NCI-H446 treated with DMSO at 0.1 percent for 48 hours (cell line): Measurements from ENCODE around the gene EPHA4.

Source experiments
- DNase-seq: peaks from one replicate; lab custom pipeline; 2025; lab: John Stamatoyannopoulos, UW

Gene EPHA4

DNA sequence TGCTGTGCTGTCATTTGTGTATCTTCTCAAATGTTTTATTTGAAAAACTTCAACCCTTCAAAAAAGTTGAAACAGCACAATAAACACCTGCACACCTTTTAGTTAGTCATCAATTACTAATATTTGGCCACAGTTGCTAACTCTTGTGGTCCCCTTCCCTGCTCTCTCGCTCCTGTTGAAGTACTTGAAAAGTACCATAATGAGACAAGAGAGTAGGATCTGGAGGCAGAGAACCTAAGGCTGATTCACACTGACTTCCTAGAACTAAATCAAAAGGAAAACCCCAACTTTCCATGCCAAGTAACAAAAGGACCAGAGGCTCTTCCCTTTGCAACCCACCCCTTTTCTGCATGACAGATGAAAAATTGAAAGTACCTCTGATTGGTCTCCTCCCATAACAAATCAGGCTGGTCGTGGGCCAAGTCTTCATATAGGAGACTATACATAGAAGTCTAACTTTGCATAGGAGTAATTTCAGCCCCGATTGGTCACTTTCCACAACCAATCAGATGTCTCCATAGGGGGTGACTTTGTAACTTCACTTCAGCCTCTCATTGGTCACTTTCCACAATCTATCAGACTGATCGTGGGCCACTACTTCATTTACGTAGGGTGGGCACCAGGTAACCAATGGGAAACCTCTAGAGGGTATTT lies 179.7 kb downstream of the EPHA4 start:
- DNase-seq: no peak

DNA sequence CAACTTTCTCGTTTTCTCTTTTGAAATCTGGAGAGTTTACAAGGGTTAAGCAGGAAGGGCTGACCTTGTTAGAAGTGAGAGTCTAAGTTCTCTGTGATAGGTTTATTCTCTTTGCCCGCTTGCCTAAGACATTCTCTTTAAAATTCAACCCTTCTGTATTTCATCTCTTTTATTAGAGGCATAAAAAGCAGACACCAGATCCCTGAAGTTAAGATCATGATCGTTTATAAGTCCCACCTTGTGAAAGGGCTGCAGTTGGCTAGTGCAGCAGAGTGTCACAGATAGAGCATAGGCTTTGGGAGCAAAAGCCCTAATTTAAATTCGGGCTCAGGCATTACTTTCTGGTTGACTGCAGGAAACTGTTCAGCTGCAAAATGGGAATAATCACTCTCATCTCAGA lies 181.2 kb downstream of the EPHA4 start:
- DNase-seq: no peak

DNA sequence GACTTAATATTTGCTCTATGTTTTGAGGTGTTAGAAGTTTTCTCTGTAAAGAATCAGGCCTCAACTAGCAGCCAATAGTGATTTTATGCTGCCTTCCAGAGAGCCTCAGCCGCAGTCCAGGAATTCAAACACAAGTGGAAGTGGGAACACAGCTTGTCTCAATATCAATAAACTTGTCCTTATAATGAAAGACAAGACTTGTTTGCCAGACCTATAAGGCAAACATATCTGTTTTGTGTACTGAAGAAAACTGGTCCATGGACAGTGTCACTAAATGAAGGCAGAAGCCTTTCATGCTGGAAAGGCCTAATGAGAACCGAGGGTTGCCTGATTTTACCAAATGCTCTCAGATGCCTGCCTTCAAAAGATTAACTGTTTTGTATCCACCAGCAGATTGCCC lies 182.2 kb downstream of the EPHA4 start:
- DNase-seq: no peak

DNA sequence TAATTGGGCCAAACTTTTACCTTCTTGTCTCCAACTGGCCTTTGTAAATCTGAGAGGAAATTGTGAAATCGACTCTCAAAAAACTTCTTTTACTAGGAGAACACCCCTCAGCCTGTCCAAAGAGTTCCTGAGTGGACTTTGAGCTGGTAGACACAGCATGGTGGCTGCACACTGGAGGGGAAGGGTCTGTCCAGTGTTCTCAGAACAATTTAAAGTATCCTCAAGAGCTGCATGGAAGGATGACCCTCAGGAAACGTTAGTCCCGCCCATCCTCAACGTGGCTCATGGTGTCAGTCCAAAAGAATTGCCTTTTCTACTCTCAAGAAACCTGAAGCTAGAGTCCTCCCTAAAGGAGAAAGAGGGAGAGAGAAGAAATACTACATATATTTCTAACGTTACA lies 182.7 kb downstream of the EPHA4 start:
- DNase-seq: no peak

DNA sequence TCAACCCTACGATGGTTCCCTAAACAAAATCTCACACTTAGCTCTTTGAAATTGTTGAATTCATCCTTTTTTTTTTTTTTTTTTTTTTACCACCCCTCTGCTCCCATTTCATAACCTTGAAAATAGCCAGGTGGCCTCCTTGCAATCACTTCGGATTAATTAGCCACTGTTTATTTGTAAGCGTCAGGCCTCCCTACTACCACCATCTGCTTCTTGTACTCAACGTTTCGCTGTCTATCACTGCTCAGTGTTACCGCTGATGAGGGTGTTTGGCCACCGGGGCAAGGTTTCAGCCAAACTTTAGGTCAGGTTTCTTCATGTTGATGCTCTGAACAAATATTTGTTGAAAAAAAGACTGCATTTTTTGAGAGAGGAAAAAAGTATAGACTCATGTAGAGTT lies 183.2 kb downstream of the EPHA4 start:
- peak; percentile 77 for DNase-seq

DNA sequence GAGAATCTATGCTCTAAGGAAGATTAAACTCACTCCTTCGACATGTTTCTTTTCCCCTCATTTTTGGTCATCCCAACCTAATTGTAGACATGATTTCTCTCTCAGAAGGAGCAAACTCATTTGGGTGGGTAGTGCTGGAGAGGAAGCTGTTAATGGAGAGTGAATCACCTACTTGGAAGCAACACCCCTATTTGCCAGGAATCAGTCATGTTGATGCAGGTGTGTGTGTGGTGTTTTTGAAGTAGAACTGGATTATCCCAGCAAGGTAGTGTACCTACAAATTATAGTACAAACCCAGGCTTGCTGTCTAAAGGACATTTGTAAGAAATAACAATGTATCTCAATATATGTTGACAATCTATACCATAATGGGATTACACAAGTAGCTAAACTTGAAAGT lies 186.4 kb downstream of the EPHA4 start:
- DNase-seq: no peak

DNA sequence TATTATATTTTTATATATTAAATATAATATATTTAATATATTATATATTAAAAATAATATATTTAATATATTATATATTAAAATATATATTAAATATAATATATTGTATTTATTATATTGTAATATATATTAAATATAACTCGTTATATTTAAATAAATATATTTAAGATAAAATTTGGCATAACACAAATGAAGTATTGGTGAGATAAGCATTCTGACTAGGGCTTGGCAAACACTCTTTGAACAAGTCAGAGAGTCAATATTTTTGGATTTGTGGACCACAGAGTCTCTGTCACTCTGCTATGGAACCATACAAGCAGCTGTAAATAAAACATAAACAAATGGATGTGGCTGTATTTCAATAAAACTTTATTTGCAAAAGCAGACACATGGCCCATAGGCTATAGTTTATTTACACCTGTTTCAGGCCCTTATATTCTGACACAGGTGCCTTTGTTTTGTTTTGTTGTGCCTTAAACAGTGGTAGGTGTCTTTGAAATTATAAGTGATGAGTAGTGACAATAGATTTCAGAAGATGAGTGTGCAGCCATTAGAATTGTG lies 190.1 kb downstream of the EPHA4 start:
- no peak for DNase-seq

DNA sequence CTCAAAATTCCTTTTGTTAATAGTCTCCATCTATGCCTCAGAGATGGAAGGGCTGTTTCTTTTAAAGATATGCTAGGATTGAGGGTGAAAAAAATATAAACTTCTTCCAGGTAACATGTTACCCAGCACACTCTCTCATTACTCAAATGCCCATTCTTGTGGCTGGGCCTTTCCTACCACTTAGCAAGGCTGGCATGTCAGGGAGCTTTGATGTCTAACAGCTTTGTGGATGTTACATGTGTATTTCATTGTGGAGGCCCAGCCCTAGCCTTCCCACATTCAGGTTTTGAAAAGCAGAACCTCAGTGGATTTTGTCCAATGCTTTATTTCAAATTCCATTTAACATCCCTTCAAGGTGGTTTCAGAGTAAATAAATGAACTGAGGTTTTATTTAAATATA lies 191.4 kb downstream of the EPHA4 start:
- DNase-seq: no peak

DNA sequence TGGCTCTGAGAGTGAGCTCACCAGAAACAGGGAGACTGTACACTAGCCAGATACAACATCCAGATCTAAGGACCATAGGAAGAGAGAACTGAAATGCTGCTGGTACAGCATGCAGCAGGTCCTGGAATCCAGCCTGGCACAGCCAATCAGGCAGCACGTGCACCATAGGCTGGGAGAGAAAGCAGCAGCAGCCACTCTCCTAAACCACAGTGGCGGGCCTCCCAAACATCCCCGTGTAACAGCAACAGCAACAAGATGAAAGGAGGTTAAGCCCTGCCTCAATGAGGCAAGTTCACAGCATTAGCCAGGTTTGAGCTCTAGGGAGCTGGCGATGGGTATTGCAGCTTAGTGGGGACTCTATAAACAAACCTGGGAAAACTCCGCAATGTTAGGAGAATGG lies 192.0 kb downstream of the EPHA4 start:
- DNase-seq: no peak

DNA sequence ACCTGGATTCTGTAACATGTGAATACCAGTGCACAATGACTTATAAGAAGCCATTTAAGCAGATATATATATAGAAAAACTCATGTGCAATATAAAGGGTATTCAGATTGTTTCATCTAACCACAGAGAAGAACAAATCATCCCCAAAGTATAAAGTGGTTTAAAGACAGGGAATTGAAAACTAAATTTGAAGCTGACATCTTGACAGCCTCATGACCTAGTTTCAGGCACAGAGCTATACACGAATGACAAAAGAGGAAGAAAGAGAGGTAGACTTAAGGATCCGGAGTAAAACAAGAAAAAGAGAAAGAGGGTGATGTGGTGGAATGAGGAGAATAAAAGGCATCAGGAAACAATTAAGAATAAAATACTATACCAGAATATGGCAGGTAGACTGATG lies 194.5 kb downstream of the EPHA4 start:
- no peak for DNase-seq

DNA sequence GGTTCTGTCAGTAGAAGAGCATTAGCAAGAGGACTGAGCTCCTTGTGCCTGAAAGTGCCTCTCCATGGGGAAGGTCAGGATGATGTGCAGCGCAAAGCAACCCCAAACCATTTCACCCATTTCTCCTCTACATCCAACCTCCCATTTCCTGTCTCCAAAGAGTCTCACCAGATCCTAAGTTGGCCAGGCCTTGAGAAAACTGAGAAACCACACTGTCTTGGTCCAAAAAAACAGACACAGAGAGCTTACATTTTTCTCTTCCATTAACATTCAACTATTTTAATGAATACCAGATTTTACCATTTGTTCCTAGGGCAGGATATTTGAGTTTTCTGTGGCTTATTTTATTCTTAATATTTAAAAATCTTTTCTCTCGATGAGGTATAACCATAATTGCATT lies 195.0 kb downstream of the EPHA4 start:
- DNase-seq: no peak

DNA sequence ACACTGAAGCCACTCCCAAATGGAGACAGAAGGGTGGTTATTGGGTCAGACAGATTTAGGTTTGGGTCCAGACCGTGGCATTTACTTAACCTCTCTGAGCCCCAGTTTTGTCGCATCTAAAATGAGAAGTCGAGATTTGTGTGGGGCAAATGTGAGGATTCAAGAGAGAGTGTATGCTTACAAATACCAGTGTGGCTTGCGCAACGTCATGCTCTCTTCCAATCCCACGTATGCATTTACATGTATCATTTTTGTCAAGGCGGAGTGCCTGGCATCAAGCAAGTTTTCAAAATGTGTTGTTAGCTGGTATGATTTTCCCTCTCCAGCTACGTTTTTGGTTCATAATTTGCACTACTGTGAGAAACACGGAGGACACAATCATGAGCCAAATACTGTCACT lies 197.9 kb downstream of the EPHA4 start:
- no peak for DNase-seq

DNA sequence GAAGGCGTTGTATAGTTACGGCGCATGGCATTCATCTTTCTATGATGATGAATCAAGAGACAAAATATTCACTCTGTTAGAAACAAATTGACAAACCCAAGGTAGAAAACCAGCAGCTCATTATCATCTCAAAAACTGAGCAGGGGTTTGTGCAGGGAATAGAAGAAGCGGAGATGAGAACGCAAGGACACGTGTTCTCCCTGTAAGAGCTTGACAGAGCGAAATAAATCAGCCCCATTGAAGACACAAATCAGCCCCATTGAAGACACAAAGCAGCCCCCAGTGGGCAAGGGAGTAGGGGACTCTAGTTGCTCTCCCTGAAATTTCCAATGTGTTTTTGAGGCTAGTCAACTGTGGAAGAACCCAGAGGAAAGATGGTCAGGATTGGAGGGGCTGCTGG lies 199.2 kb downstream of the EPHA4 start:
- DNase-seq: no peak

DNA sequence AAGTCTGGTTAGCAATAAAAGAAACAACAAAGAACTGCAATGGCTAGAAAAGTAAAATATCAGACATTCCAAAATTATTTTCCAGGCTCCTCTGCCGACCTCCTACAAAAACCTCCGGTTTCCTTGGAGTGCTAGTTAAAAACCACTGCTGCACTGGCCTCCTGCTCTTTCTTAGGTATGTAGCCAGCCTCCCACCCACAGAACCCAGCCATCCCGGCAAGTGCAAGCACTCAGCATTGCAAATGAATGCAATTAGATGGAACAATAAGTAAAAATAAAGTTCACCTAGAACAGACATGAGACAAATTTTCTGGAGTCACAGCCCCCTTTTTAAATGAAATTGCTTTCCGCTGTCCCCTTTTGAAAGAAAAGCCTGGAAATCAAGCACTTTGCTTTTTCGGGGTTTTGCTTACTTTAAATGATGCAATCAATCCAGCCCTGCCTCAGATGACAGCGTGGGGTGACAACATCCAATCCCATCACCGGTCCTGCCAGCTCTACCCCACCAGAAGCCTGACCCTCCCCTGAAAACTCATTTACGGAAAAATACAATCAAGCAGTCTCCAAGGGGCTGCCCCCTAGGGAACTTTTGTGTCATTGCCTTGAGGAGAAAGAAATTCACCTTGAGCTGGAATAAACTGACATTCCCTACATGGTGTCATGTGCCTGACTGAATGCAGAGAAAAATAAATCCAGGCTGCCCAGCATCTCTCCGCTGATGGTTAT lies 199.8 kb downstream of the EPHA4 start:
- DNase-seq: no peak

DNA sequence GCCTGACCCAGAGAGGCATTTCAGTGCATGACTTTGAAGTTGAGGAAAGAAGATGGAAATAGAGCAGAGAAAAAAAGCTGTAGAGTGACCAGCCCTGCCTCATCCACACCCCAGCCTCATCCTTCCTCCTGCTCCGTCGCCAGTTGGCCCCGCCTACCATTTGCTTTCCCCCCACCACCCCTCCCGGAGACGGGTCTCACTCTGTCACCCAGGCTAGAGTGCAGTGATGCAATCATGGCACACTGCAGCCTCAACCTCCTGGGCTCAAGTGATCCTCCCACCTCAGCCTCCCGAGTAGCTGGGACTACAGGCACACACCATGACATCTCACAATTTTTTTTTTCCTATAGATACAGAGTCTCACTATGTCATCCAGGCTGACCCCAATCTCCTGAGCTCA lies 200.8 kb downstream of the EPHA4 start:
- no peak for DNase-seq

DNA sequence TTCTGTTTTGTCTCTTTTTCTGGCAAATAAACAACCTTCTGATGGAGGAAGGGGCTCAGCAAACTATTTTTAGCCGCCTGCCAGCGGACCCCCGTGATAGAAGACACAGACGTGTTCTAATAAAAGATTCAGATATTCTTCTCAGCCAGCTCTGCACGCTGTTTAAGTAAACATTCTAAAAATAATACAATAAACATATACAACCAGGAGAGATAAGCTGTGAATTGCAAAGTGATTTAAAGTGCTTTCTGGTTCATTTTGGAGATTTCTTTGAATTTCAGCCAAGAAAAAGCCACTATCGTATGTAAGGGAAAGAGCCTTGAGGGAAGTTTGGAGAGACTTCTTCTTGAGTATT lies 201.3 kb downstream of the EPHA4 start:
- DNase-seq: no peak

DNA sequence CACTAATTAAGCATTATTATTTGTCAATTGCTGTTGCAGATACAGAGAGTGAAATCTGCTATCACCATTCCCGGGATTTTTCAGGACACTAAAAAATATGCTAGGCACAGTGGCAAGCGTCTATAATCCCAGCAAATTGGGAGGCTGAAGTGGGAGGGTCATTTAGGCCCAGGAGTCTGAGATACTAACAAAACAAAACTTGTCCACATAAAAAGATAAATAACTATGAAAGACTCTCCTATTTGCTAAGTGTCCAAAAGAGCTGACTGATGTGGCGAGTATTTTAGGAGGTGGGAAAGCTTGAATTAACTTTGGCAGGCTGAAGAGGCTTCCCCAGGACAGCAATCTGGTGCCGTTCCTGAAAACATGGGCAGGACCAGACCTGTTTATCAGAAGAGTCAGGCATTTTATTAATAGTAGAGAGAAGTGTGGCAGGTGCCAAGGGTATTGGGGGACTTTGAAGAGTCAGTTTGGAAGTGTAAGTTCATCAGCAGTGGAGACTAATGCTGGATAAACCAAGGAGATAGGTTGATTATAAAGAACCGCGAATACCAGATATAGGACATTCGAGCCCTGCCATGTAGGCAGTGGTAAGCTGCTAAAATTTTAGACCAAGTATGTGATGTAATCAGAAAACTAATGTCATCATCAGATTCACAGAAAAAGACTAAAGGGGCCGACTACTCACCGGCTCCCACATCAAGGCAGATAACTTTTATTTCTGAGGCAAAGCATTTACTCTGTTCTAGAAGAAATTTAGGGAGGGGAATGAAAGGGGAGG lies 201.8 kb downstream of the EPHA4 start:
- peak; percentile 77 for DNase-seq
